Neural progenitor cell (in vitro differentiated cells): Measurements from ENCODE around the gene SDC4. TPM values are rescaled to one million over a fixed set of nuclear protein-coding genes. Genes with fewer than 3 reads are reported as not detected.

Source experiments
- DNase-seq: peaks from one replicate; pipeline ENCODE4 v3.0.0-alpha.2; 2016; ENCODE audit warnings: low spot score
- H2AFZ ChIP-seq: fragments of 200-600 bp; sonication (generic); replicated peaks from 2 replicates; pipeline ENCODE4 v1.6.1; 2016; ENCODE audit warnings: antibody characterized with exemption
- H3F3A ChIP-seq: fragments of 200-600 bp; sonication (generic); 2 replicates; pipeline ENCODE4 v1.6.1; 2016; ENCODE audit warnings: antibody characterized with exemption, low read depth
- H3K27ac ChIP-seq: fragments of 200-600 bp; sonication (generic); 2 replicates; pipeline ENCODE4 v1.5.1; 2016; ENCODE audit warnings: mild to moderate bottlenecking
- H3K27me3 ChIP-seq: fragments of 200-600 bp; sonication (generic); 2 replicates; pipeline ENCODE4 v1.6.1; 2016; ENCODE audit warnings: mild to moderate bottlenecking, moderate library complexity
- H3K36me3 ChIP-seq: fragments of 200-600 bp; sonication (generic); 2 replicates; pipeline ENCODE4 v1.5.1; 2016
- H3K4me1 ChIP-seq: fragments of 200-600 bp; sonication (generic); 2 replicates; pipeline ENCODE4 v1.6.1; 2016; ENCODE audit warnings: mixed run types
- H3K4me2 ChIP-seq: fragments of 200-600 bp; sonication (generic); 2 replicates; pipeline ENCODE4 v1.6.1; 2016
- H3K4me3 ChIP-seq: fragments of 200-600 bp; sonication (generic); 2 replicates; pipeline ENCODE4 v1.5.1; 2016
- H3K79me2 ChIP-seq: fragments of 200-600 bp; sonication (generic); 2 replicates; pipeline ENCODE4 v1.6.1; 2016; ENCODE audit warnings: low read depth
- H3K9ac ChIP-seq: fragments of 200-600 bp; sonication (generic); 2 replicates; pipeline ENCODE4 v1.6.1; 2016
- H3K9me3 ChIP-seq: fragments of 200-600 bp; sonication (generic); 2 replicates; pipeline ENCODE4 v1.5.1; 2016; ENCODE audit warnings: low read depth
- H4K20me1 ChIP-seq: fragments of 200-600 bp; sonication (generic); 2 replicates; pipeline ENCODE4 v1.6.1; 2016; ENCODE audit warnings: low read depth
- H3K27ac Mint-ChIP-seq: 3 replicates; pipeline ENCODE4 v1.8.0; 2021; ENCODE audit warnings: mixed read lengths
- H3K27me3 Mint-ChIP-seq: 2 replicates; pipeline ENCODE4 v1.8.0; 2022; ENCODE audit warnings: low read depth, mild to moderate bottlenecking, inconsistent platforms, moderate library complexity, mixed read lengths; ENCODE audit not compliant: insufficient read depth
- H3K36me3 Mint-ChIP-seq: 3 replicates; pipeline ENCODE4 v1.8.0; 2021; ENCODE audit warnings: mixed read lengths
- H3K4me1 Mint-ChIP-seq: 3 replicates; pipeline ENCODE4 v1.8.0; 2021; ENCODE audit warnings: mixed read lengths
- H3K4me3 Mint-ChIP-seq: 3 replicates; pipeline ENCODE4 v1.8.0; 2021; ENCODE audit warnings: mild to moderate bottlenecking, moderate library complexity, mixed read lengths
- H3K9me3 Mint-ChIP-seq: 3 replicates; pipeline ENCODE4 v1.8.0; 2020; ENCODE audit warnings: mixed read lengths
- CTCF ChIP-seq: fragments of 200-600 bp; sonication (generic); IDR thresholded peaks from 2 replicates; pipeline ENCODE4 v1.5.1; 2017; ENCODE audit warnings: antibody characterized with exemption, mild to moderate bottlenecking
- EZH2 ChIP-seq: fragments of 200-600 bp; sonication (generic); IDR thresholded peaks from 2 replicates; pipeline ENCODE4 v1.6.1; 2017; ENCODE audit warnings: antibody characterized with exemption, mild to moderate bottlenecking, moderate library complexity
- EZH2phosphoT487 ChIP-seq: fragments of 200-600 bp; sonication (generic); IDR thresholded peaks from 2 replicates; pipeline ENCODE4 v1.6.1; 2017; ENCODE audit warnings: antibody characterized with exemption
- total RNA-seq: library from RNA; depleted of rRNA; stranded (reverse); fragments of >200 nt; gene quantifications from 2 replicates; pipeline ENCODE4 v1.2.3, GENCODE V29; 2015; ENCODE audit warnings: low replicate concordance

Gene SDC4
- total RNA-seq: 19.3 and 27.6 TPM in 2 replicates

- Mint-ChIP-seq H3K9me3 (no peaks in the 10 kb centered on the region), H3K27me3 (peaks cover 4% of the 10 kb centered on the region), H3K36me3 (no peaks in the 10 kb centered on the region), H3K4me3 (peak within 1 kb of the TSS; percentile 91), H3K27ac (peak within 1 kb of the TSS; percentile 69), H3K4me1 (peaks cover 43% of the 10 kb centered on the region)
- Histone ChIP-seq H3K9ac (peak within 1 kb of the TSS; percentile 46), H3K9me3 (no peaks in the 10 kb centered on the region), H3K27ac (no peak within 1 kb of the TSS), H3K79me2 (peaks cover 32% of the 10 kb centered on the region), H2AFZ (peak within 1 kb of the TSS; percentile 78), H3K36me3 (no peaks in the 10 kb centered on the region), H3K27me3 (no peaks in the 10 kb centered on the region), H4K20me1 (no peaks in the 10 kb centered on the region), H3K4me2 (peak within 1 kb of the TSS; percentile 98), H3K4me3 (peak within 1 kb of the TSS; percentile 69), H3F3A (peaks cover 6% of the 10 kb centered on the region), H3K4me1 (peaks cover 40% of the 10 kb centered on the region)
- no peak for TF ChIP-seq EZH2
- TF ChIP-seq CTCF: no peak
- TF ChIP-seq EZH2phosphoT487: no peak
- peak; percentile 77 for DNase-seq
These were observed at the start of gene SDC4 for GRCh38 chr20:45347936-45348778. Gene SDC4 (minus strand): TSS chr20:45348424. CDS start chr20:45348384, 40 bp downstream.

- no peaks in the 10 kb centered on the region for H3K36me3 ChIP-seq
- no peaks in the 10 kb centered on the region for H3K4me1 Mint-ChIP-seq
These were observed 46.8 kb upstream of the SDC4 start for GRCh38 chr20:45395114-45395415.

GRCh38 chr20:45394221-45395113 is 46.2 kb upstream of the SDC4 start:
- no peak overlapping the region for H3K4me2 ChIP-seq
- Mint-ChIP-seq H3K36me3 (no peaks in the 10 kb centered on the region), H3K27ac (no peak overlapping the region), H3K9me3 (peaks cover 2% of the 10 kb centered on the region), H3K4me3 (no peak overlapping the region), H3K27me3 (peaks cover 2% of the 10 kb centered on the region), H3K4me1 (no peaks in the 10 kb centered on the region)
- no peak for DNase-seq
- H3K27ac ChIP-seq: no peak overlapping the region
- H3F3A ChIP-seq: no peaks in the 10 kb centered on the region
- H3K4me3 ChIP-seq: no peak overlapping the region
- H3K9ac ChIP-seq: no peak overlapping the region
- H3K36me3 ChIP-seq: no peaks in the 10 kb centered on the region
- H4K20me1 ChIP-seq: no peaks in the 10 kb centered on the region
- TF ChIP-seq EZH2phosphoT487 (no peak), EZH2 (no peak), CTCF (no peak)
- no peaks in the 10 kb centered on the region for H3K9me3 ChIP-seq
- H3K4me1 ChIP-seq: no peaks in the 10 kb centered on the region
- H3K27me3 ChIP-seq: no peaks in the 10 kb centered on the region
- no peak overlapping the region for H2AFZ ChIP-seq
- no peaks in the 10 kb centered on the region for H3K79me2 ChIP-seq

More at GRCh38 chr20:45395114-45395415, 46.8 kb upstream of the SDC4 start:
- H3K27me3 Mint-ChIP-seq: peaks cover 2% of the 10 kb centered on the region
- H3K9me3 ChIP-seq: no peaks in the 10 kb centered on the region
- H3F3A ChIP-seq: no peaks in the 10 kb centered on the region
- no peak overlapping the region for H3K4me3 Mint-ChIP-seq
- no peak overlapping the region for H3K9ac ChIP-seq
- no peak overlapping the region for H3K4me3 ChIP-seq
- no peak for TF ChIP-seq CTCF
- TF ChIP-seq EZH2phosphoT487: no peak
- TF ChIP-seq EZH2: no peak
- H3K4me1 ChIP-seq: no peaks in the 10 kb centered on the region
- H3K27ac ChIP-seq: no peak overlapping the region
- no peak overlapping the region for H3K4me2 ChIP-seq
- no peaks in the 10 kb centered on the region for H3K79me2 ChIP-seq
- no peak for DNase-seq
- no peak overlapping the region for H3K27ac Mint-ChIP-seq
- H3K27me3 ChIP-seq: no peaks in the 10 kb centered on the region
- peaks cover 6% of the 10 kb centered on the region for H3K36me3 Mint-ChIP-seq
- H4K20me1 ChIP-seq: no peaks in the 10 kb centered on the region
- peaks cover 8% of the 10 kb centered on the region for H3K9me3 Mint-ChIP-seq
- no peak overlapping the region for H2AFZ ChIP-seq
